Naive thymus-derived CD4-positive, alpha-beta T cell (primary cell): ENCODE data around the gene NT5C2. TPM values are rescaled to one million over a fixed set of nuclear protein-coding genes. Genes with fewer than 3 reads are reported as not detected.

Experiments
- ATAC-seq: fragments of 150-1000 bp; cut with Tn5 transposase; 2 replicates; pipeline ENCODE4 v1.10.0; 2021; ENCODE audit warnings: mild to moderate bottlenecking, moderate library complexity
- CTCF ChIA-PET: fragments of 350-600 bp; sonication (Branson Sonifier 250); formaldehyde crosslinking; loops from one replicate; lab custom pipeline; 2021; ENCODE audit warnings: antibody characterized with exemption; lab: Charles Lee
- POLR2A ChIA-PET: fragments of 350-600 bp; sonication (Branson Sonifier 250); formaldehyde crosslinking; loops from one replicate; lab custom pipeline; 2021; ENCODE audit warnings: antibody characterized with exemption, inconsistent platforms; lab: Charles Lee
- DNase-seq, 9 donors: peaks; one replicate each; pipeline versions ENCODE4 v3.0.0 to v3.0.0-alpha.2; 2020 to 2022; ENCODE audit warnings: mixed read lengths in 1 of 9
- H3K27ac ChIP-seq: one replicate; pipeline ENCODE4 v1.7.0; 2013; ENCODE audit warnings: mild to moderate bottlenecking, low read depth, low read length, moderate library complexity
- H3K27me3 ChIP-seq, 2 donors: one replicate each; pipeline ENCODE4 v1.7.0; 2013; ENCODE audit warnings: low read length in 2 of 2, mild to moderate bottlenecking in 2 of 2, moderate library complexity in 2 of 2; ENCODE audit not compliant: control insufficient read depth in 2 of 2, insufficient read depth in 2 of 2
- H3K36me3 ChIP-seq, 3 experiments: 1 replicate in 2 of 3; 2 replicates in 1 of 3; pipeline ENCODE4 v1.7.0; 2013; ENCODE audit warnings: low read length in 3 of 3, mild to moderate bottlenecking in 3 of 3, moderate library complexity in 1 of 3; ENCODE audit not compliant: insufficient read depth in 3 of 3, control insufficient read depth in 2 of 3
- H3K4me1 ChIP-seq, 2 donors: one replicate each; pipeline ENCODE4 v1.7.0; 2013; ENCODE audit warnings: low read length in 2 of 2, mild to moderate bottlenecking in 2 of 2, moderate library complexity in 1 of 2; ENCODE audit not compliant: control insufficient read depth in 2 of 2, insufficient read depth in 2 of 2
- H3K4me3 ChIP-seq: 2 replicates; pipeline ENCODE4 v1.7.0; 2013; ENCODE audit warnings: mild to moderate bottlenecking, low read length
- H3K9me3 ChIP-seq, 3 experiments: 1 replicate in 2 of 3; 2 replicates in 1 of 3; pipeline ENCODE4 v1.7.0; 2013; ENCODE audit warnings: low read length in 3 of 3; ENCODE audit not compliant: control insufficient read depth in 2 of 3
- H3K27ac Mint-ChIP-seq, 9 donors: one replicate each; pipeline ENCODE4 v1.8.0; 2020 to 2022; ENCODE audit warnings: mixed read lengths in 9 of 9, mild to moderate bottlenecking in 8 of 9, moderate library complexity in 5 of 9, inconsistent platforms in 2 of 9
- H3K27me3 Mint-ChIP-seq, 5 donors: one replicate each; pipeline ENCODE4 v1.8.0; 2021 to 2022; ENCODE audit warnings: mixed read lengths in 5 of 5, mild to moderate bottlenecking in 1 of 5
- H3K36me3 Mint-ChIP-seq, 5 donors: one replicate each; pipeline ENCODE4 v1.8.0; 2020 to 2022; ENCODE audit warnings: mixed read lengths in 5 of 5, mild to moderate bottlenecking in 3 of 5, inconsistent platforms in 1 of 5
- H3K4me1 Mint-ChIP-seq, 7 donors: one replicate each; pipeline ENCODE4 v1.8.0; 2020 to 2022; ENCODE audit warnings: mixed read lengths in 7 of 7, mild to moderate bottlenecking in 3 of 7, inconsistent platforms in 1 of 7
- H3K4me3 Mint-ChIP-seq, 10 donors: one replicate each; pipeline ENCODE4 v1.8.0; 2020 to 2022; ENCODE audit warnings: mild to moderate bottlenecking in 10 of 10, mixed read lengths in 10 of 10, moderate library complexity in 6 of 10, inconsistent platforms in 2 of 10
- H3K9me3 Mint-ChIP-seq, 11 donors: one replicate each; pipeline ENCODE4 v1.8.0; 2020 to 2022; ENCODE audit warnings: mixed read lengths in 11 of 11, mild to moderate bottlenecking in 4 of 11, inconsistent platforms in 1 of 11, moderate library complexity in 1 of 11
- intact Hi-C, 2 donors: fragments of 100-400 bp; cut with micrococcal nuclease; formaldehyde crosslinking; loops; one replicate each; pipeline ENCODE4 v1.15.1; 2023
- polyA plus RNA-seq, 2 donors: library from polyadenylated mRNA; unstranded; fragments of 300-500 nt; fragmentation: Illumina TruSeq; gene quantifications; one replicate each; pipeline ENCODE4 v1.2.3, GENCODE V29; 2021
- total RNA-seq, 6 experiments: library from RNA in 5 of 6; stranded (reverse) in 5 of 6; gene quantifications; 1 replicate in 5 of 6; 2 replicates in 1 of 6; pipeline ENCODE4 v1.2.3 and lab custom pipeline; 2021 to 2026

NT5C2 gene
- total and polyA plus RNA-seq, 7 experiments from 2014 or later: 48.7 to 87.8 (median 68.9) TPM

DNA sequence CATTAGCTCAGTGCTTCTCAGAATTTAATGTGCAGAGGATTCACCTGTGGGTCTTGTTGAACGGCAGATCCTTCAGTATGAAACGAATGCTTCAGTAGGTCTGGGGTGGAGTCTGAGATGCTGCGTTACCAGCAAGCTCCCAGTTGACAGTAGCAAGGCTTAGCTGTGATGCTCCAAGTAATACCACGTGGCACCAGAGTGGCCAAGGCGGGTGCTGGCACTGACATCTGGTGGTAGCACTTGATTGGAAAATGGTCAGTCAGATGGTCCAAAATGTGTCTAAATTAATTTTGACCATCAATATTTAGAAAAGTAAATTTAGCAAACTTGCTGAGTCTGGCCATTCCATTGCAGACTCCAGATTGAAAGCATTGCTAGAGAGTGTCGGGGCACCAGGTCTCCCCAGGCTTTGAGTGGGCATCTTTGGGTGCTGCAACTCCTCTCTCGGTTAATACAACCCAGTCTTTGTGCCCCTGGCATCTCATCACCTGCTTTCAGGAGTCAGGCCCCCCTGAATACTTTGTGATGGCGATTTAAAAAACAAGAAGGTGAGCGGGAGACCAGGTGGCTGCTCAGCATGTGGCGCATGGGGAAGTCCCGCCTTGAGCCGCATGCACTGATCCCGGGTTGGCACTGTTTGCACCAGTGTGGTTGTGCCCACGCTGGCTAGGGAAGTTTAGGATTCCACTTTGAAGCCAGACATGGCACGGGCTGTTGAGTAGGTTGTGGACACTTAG is 130.1 kb downstream of the NT5C2 start:
- no peak for ATAC-seq
- H3K27ac Mint-ChIP-seq: peak overlapping the region in 1 of 9 donors; percentile 6

DNA sequence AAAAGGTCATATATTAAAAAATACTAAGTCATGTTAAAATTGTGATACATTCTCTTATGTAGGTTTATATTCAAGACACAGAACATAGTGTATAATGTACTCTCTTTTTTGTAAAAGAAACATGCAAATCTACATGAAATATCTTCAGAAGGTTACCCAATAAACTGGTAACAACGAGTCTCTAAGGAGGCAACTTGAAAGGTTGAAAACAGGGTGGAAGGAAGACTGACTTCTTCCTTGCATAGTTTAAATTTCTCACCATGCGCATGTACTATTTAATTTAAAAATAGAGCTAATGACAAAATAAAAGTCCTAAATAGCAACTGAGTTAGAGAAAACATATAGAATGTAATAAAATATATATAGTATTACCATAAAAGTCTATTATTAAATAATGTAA is 132.5 kb downstream of the NT5C2 start:
- Histone ChIP-seq H3K27me3 (no peaks in the 10 kb centered on the region), H3K36me3 (no peaks in the 10 kb centered on the region), H3K27ac (no peak overlapping the region), H3K9me3 (no peaks in the 10 kb centered on the region), H3K4me1 (no peaks in the 10 kb centered on the region), H3K4me3 (no peak overlapping the region)
- ATAC-seq: no peak
- H3K9me3 Mint-ChIP-seq: no peaks in the 10 kb centered on the region
- H3K36me3 Mint-ChIP-seq: peaks cover 0 to 32% (median 8%) of the 10 kb centered on the region in 5 donors
- no peak overlapping the region for H3K4me3 Mint-ChIP-seq
- H3K4me1 Mint-ChIP-seq: no peaks in the 10 kb centered on the region
- POLR2A ChIA-PET: no interaction called here
- no peak for DNase-seq
- intact Hi-C loops: loop anchor here in 1 of 2 donors (10.0 kb wide), 1 partner anchor 424 kb away; no protein-coding TSS in a partner anchor
- no peak overlapping the region for H3K27ac Mint-ChIP-seq
- CTCF ChIA-PET: interaction anchor here (0.7 kb wide), 1 partner anchor 9 kb away, joined by 3 read pairs; no protein-coding TSS in a partner anchor
- no peaks in the 10 kb centered on the region for H3K27me3 Mint-ChIP-seq

More for the DNA sequence above, 130.1 kb downstream of the NT5C2 start:
- H3K36me3 ChIP-seq: no peaks in the 10 kb centered on the region
- intact Hi-C loops: loop anchor here in 1 of 2 donors (10.0 kb wide), 1 partner anchor 422 kb away; no protein-coding TSS in a partner anchor
- peaks cover 0 to 7% (median 0%) of the 10 kb centered on the region in 7 donors for H3K4me1 Mint-ChIP-seq
- H3K27ac ChIP-seq: no peak overlapping the region
- no peaks in the 10 kb centered on the region for H3K4me1 ChIP-seq
- no peak overlapping the region for H3K4me3 Mint-ChIP-seq
- CTCF ChIA-PET: interaction anchor here (0.7 to 1.6 kb wide), 3 partner anchors 27 to 436 kb away, joined by 3 to 4 read pairs (median 3); partner anchors contain the start of gene CNNM2
- no peaks in the 10 kb centered on the region for H3K27me3 Mint-ChIP-seq
- H3K9me3 Mint-ChIP-seq: no peaks in the 10 kb centered on the region
- H3K4me3 ChIP-seq: no peak overlapping the region
- DNase-seq: no peak
- H3K36me3 Mint-ChIP-seq: peaks cover 0 to 16% (median 0%) of the 10 kb centered on the region in 5 donors
- no peaks in the 10 kb centered on the region for H3K9me3 ChIP-seq
- no peaks in the 10 kb centered on the region for H3K27me3 ChIP-seq
- POLR2A ChIA-PET: no interaction called here

DNA sequence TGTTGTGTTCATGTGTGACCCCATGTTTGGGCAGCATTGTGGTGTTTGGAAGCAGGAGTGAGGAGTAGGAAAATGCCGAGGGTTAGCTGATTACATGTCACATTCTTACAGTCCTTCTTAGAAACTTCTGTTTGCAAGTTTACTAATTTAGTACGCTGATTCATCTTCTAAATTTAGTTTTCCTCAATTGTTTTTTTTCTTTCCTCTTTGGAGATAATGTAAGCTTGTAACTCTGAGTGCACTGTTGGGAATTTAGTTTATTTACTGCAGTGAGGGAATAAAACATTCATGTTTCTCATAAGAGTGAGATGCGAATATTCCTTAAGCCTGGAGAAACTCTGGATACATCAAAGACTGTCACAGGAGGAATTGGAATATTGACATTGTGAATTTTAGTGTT is 135.0 kb downstream of the NT5C2 start:
- DNase-seq (no peak), ATAC-seq (no peak)
- Histone ChIP-seq H3K4me1 (peaks cover 6 to 10% of the 10 kb centered on the region in 2 donors), H3K9me3 (no peaks in the 10 kb centered on the region), H3K27ac (no peak overlapping the region), H3K27me3 (no peaks in the 10 kb centered on the region), H3K36me3 (no peaks in the 10 kb centered on the region), H3K4me3 (no peak overlapping the region)
- Mint-ChIP-seq H3K4me1 (peaks cover 13 to 21% (median 17%) of the 10 kb centered on the region in 7 donors), H3K27me3 (no peaks in the 10 kb centered on the region), H3K9me3 (no peaks in the 10 kb centered on the region), H3K36me3 (peaks cover 0 to 30% (median 8%) of the 10 kb centered on the region in 5 donors), H3K4me3 (no peak overlapping the region), H3K27ac (no peak overlapping the region)
- intact Hi-C loops: loop anchor here in 1 of 2 donors (10.0 kb wide), 1 partner anchor 343 kb away; the partner anchor contains the start of genes ARL3 and SFXN2
- ChIA-PET CTCF (no interaction called here), POLR2A (interaction anchor here (0.5 to 0.9 kb wide), 2 partner anchors 12 to 28 kb away, joined by 3 to 4 read pairs; no protein-coding TSS in a partner anchor)

DNA sequence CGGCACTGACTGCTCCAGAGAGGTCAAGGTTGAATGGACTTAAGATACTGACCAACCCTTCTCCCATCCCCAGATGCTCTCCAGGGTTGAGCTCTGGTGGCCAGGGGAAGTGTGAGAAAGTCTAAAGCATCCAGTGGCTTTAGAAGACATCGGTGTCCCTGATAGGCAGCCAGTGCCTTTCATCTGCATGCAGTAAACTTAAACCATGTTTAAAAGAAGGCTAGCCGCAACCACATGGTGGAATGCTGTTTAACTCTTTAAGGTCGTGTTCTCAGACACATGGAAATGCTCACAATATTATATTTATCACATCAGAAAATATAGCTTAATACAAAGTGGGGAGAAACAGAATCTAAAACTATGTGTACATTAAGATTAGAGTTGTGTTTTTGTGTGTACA is 138.0 kb downstream of the NT5C2 start:
- Histone ChIP-seq H3K4me1 (peaks cover 6 to 15% of the 10 kb centered on the region in 2 donors), H3K36me3 (no peaks in the 10 kb centered on the region), H3K4me3 (no peak overlapping the region), H3K27ac (no peak overlapping the region), H3K9me3 (no peaks in the 10 kb centered on the region), H3K27me3 (no peaks in the 10 kb centered on the region)
- intact Hi-C loops: loop anchor here in 1 of 2 donors (10.0 kb wide), 1 partner anchor 340 kb away; the partner anchor contains the start of genes ARL3 and SFXN2
- Mint-ChIP-seq H3K27ac (peak overlapping the region in 2 of 9 donors; percentile 85 to 91), H3K4me1 (peaks cover 13 to 21% (median 18%) of the 10 kb centered on the region in 7 donors), H3K9me3 (no peaks in the 10 kb centered on the region), H3K4me3 (no peak overlapping the region), H3K27me3 (no peaks in the 10 kb centered on the region), H3K36me3 (peaks cover 0 to 41% (median 8%) of the 10 kb centered on the region in 5 donors)
- DNase-seq: no peak
- ATAC-seq: no peak
- ChIA-PET CTCF (interaction anchor here (1.3 kb wide), 1 partner anchor 137 kb away, joined by 3 read pairs; the partner anchor contains the start of gene CNNM2), POLR2A (interaction anchor here (0.9 kb wide), 1 partner anchor 9 kb away, joined by 3 read pairs; no protein-coding TSS in a partner anchor)

DNA sequence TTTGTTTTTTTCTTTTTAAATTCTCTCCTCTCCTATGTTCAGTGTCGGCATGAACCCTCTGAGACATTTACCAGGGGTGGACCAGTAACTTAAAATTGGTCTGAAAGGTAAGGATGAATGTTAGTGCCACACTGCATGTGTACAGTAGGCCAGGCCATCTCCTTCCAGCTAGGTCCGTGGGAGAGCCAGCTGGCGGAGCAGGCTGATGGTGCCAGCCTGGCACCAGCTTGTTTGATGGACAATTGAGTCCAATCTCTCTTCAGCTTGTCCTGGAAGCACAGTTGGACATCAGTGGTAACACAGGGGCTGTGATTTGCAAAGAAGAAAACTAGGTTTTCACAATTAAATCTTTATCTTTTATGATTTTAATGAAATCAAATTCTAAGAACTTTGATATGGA is 138.5 kb downstream of the NT5C2 start:
- Histone ChIP-seq H3K4me3 (no peak overlapping the region), H3K9me3 (no peaks in the 10 kb centered on the region), H3K27ac (peak overlapping the region; percentile 46), H3K27me3 (no peaks in the 10 kb centered on the region), H3K36me3 (no peaks in the 10 kb centered on the region), H3K4me1 (peaks cover 6 to 15% of the 10 kb centered on the region in 2 donors)
- DNase-seq (no peak), ATAC-seq (no peak)
- ChIA-PET CTCF (interaction anchor here (1.3 kb wide), 1 partner anchor 136 kb away, joined by 3 read pairs; the partner anchor contains the start of gene CNNM2), POLR2A (interaction anchor here (0.9 kb wide), 1 partner anchor 10 kb away, joined by 3 read pairs; no protein-coding TSS in a partner anchor)
- Mint-ChIP-seq H3K4me3 (peak overlapping the region; percentile 74 to 88 (median 84)), H3K27me3 (no peaks in the 10 kb centered on the region), H3K9me3 (no peaks in the 10 kb centered on the region), H3K27ac (peak overlapping the region; percentile 85 to 96 (median 90)), H3K36me3 (peaks cover 2 to 41% (median 8%) of the 10 kb centered on the region in 5 donors), H3K4me1 (peaks cover 13 to 21% (median 18%) of the 10 kb centered on the region in 7 donors)
- intact Hi-C loops: loop anchor here (1.0 to 10.0 kb wide), 5 partner anchors 15 to 340 kb away; partner anchors contain the start of genes ARL3 (in 1 of the 2), CNNM2 (in 1 of the 2) and SFXN2 (in 1 of the 2)
